CMK (cell line): ENCODE data around the gene NFRKB.
"Not testable (repeated sequence)": the region's sequence is repeated elsewhere in the genome, so short reads cannot be mapped to it uniquely, and the experiment has no call there.

Experiments used
- DNase-seq: peaks from one replicate; pipeline ENCODE4 v3.0.0-alpha.2; 2010; ENCODE audit warnings: low read depth

NFRKB gene

DNA sequence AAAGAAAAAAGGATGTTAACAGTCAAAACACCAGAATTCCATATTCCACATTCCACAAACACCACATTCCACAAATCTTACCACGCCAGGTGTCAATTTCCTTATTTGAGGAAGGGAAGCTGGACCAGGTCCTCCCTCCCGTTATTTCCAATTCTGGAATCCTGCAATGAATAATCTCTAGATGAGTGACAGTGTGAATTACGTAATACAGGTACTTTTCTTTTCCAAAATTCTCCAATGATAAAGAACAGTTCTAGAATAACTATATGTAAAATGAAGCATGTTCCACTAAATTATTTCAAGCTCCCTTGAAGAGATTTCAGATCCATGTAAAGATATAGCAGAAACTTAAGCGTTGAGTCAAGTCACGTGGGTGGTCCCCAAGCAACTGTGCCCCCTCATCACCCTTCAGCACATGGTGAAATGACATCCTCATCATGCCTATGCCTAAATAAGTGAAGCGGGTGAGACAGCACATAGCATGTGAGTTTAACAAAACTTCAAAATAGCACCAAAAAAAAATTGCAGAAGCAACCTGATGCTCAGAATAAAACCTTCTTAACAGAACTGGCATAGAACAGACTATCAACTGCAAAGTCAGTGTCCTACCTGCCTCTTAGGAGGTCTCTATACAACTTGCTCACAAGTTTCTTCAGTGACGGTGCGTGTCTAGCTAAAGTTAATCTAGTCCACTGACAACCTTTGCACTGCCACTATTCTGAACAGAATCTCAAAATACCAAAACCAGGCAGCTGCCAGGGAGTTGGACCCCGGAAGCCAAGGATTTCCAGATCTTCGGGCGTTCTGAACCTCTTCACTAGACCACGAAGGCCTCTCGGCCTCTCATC is 876 bp downstream of the NFRKB start:
- DNase-seq: peak; percentile 11

GRCh38 chr11:129888451-129888850 is 6.9 kb downstream of the NFRKB start:
- no peak for DNase-seq

- DNase-seq: no peak
Measured at GRCh38 chr11:129885381-129885780, 10.0 kb downstream of the NFRKB start.

GRCh38 chr11:129884581-129884980 is 10.8 kb downstream of the NFRKB start:
- DNase-seq: no peak

- peak; percentile 22 for DNase-seq
Measured at GRCh38 chr11:129881570-129882170, 13.7 kb downstream of the NFRKB start.

GRCh38 chr11:129880311-129880710 is 15.1 kb downstream of the NFRKB start:
- no peak for DNase-seq

DNA sequence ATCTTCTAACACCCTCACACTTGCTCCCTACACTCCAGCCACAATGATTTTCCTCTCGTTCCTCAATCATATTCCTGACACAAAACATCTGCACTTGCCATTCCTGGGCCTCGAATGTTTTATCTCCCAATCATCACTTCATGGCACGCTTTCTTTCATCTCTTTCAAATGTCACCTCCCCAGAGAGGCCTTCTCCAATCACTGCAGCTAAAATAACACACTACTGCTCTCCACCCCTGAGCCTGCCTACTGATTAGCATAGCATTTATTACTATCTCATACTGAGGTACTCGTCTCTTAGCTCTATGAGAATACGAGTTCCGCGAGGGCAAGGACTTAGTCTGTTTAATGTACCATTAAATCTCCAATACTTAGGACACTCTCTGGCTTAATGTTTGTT is 23.5 kb downstream of the NFRKB start:
- no peak for DNase-seq

DNA sequence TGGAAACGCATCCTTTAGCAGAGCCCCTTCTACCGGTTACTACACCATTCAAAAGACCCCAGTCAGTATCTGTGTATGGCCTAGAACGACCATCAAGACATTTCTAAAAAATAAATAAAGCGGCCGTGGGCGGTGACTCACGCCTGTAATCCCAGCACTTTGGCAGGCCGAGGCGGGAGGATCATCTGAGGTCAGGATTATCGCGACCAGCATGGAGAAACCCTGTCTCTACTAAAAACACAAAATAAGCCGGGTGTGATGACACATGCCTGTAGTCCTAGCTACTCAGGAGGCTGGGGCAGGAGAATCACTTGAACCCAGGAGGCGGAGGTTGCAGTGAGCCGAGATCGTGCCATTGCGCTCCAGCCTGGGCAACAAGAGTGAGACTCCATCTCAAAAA is 26.8 kb downstream of the NFRKB start:
- DNase-seq: not testable (repeated sequence)

- no peak for DNase-seq
Measured at GRCh38 chr11:129866311-129866710, 29.1 kb downstream of the NFRKB start.

- no peak for DNase-seq
Measured at GRCh38 chr11:129865701-129866100, 29.7 kb downstream of the NFRKB start.

GRCh38 chr11:129864811-129865210 is 30.6 kb downstream of the NFRKB start:
- DNase-seq: no peak

DNA sequence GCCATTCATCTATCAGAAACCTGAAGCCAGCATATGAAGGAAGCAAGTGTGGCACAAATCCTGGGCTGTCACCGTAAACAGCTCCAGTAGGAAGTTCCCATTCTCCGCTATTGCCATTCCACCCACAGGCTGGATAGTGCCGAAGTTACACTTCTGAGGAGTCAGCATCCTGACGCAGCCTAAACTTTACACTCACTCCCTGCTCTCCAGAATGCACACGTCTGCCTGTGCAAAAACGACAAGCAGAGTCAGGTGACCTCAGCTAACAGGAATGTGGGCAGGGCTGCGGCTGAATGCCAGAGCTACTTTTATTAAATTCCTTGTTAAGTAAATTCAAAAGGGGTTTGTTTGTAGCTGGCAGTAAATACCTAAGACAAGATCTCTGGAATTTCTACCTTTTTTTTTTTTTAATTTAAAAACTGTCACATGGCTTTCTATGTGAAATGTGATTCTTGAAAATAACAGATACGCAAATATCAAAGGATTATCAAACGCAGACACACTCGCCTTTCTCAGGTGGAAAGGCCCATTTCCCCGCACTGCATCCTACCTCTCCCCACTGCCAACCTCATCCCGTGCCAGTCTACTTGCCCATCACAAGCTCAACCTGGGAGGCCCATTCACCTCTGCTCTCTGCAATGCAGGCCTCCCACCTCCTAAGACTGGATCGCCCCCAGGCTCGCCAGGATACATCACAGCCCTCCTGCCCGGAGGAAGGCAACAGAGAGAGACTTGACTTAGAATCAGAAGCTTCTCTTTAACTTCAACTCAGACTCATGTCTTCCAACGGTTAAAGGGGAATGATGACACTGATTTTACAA is 33.5 kb downstream of the NFRKB start:
- DNase-seq: no peak

DNA sequence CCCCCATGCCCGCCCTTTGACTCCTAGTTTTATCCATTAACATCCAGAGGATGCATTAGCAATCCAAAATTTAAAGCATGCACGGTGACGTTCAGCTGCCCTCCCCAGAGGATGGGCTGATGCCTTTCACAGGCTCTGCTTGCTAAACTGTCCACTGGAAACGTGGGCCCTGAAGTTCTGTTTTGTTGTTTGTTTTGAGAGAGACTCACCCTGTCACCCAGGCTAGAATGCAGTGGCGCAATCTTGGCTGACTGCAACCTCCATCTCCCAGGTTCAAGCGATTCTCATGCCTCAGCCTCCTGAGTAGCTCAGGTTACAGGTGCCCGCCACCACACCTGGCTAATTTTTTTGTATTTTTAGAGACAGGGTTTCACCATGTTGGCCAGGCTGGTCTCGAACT is 39.3 kb downstream of the NFRKB start:
- DNase-seq: no peak

- no peak for DNase-seq
Measured at GRCh38 chr11:129855086-129855485, 40.3 kb downstream of the NFRKB start.

GRCh38 chr11:129854232-129854805 is 41.1 kb downstream of the NFRKB start:
- DNase-seq: no peak

DNA sequence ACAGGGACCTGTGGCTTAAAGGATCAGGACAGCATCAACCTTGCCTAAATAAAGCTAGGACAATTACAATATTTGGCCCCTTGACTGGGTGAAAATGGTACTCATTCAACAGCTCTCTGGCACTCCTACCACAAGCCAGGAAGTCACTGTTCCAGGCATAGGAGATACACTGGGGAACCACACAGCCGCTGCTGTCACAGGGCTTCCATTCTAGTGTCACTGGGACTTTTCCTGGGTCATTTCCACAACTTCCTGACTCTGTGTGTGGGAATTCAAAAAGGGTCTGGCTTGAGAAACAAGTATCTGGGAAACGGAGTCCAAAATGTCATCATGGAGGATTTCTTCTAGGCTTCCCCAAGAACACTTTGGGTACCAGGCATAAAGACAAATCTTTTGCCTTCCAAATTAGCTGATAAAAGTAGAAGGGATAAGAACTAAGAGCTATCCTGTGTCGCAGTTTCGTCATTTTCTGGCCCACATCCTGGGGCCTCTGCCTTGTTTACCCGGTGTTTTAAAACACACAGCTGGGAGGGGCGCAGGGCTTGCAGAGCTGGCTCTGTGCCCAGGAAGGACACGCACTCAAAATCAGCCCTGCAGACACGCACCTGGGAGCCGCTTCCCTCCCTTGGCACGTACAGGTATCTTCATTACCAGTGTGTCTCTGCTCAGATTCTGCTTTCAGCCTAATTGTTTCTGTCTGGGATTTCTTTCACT is 41.7 kb downstream of the NFRKB start:
- DNase-seq: no peak

DNA sequence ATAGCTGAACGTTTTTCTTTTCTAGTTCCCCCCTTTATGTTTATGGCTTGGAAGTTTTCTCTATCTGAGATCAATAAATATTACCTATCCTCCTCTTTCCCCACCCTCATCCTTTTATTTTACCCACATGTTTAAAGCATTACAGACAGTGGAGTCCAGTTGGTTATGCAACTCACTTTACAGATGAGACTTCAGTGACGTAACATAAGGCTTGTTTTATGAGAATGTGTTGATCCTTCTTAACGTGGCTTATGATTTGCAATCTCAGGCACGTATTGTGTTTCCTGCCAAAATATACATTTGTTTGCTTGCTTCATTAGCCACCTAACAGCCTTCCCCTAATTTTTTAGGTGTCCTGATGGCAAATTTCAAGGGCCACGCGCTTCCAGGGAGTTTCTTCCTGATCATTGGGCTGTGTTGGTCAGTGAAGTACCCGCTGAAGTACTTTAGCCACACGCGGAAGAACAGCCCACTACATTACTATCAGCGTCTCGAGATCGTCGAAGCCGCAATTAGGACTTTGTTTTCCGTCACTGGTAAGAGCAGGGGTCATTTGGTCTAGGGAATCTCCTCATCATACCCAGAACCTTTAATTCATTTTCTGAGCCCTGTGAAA is 43.1 kb downstream of the NFRKB start:
- no peak for DNase-seq

- DNase-seq: no peak
Measured at GRCh38 chr11:129849447-129850130, 45.8 kb downstream of the NFRKB start.

DNA sequence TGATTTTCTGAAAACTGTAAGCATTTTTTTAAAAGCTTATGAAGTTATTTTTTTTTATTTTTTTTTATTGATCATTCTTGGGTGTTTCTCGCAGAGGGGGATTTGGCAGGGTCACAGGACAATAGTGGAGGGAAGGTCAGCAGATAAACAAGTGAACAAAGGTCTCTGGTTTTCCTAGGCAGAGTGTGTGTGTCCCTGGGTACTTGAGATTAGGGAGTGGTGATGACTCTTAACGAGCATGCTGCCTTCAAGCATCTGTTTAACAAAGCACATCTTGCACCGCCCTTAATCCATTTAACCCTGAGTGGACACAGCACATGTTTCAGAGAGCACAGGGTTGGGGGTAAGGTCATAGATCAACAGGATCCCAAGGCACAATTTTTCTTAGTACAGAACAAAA is 48.0 kb downstream of the NFRKB start:
- not testable (repeated sequence) for DNase-seq

- DNase-seq: peak; percentile 12
Measured at GRCh38 chr11:129846508-129847335, 48.7 kb downstream of the NFRKB start.
